Keratinocyte (primary cell): ENCODE measurements around the gene CTNNA2.

ENCODE experiments used
- EZH2 ChIP-seq: IDR thresholded peaks from one replicate; pipeline ENCODE4 v1.6.1; 2012; ENCODE audit warnings: inconsistent platforms, mild to moderate bottlenecking, low read length, moderate library complexity
- TF ChIP-seq, protein P1 (sequence below), 3 experiments: IDR thresholded peaks in 1 of 3; conservative IDR thresholded peaks in 1 of 3; optimal IDR thresholded peaks in 1 of 3; 2 replicates in 2 of 3; 3 replicates in 1 of 3; pipeline versions ENCODE3 to v1.5.1; 2011; ENCODE audit warnings: low read length in 3 of 3, mild to moderate bottlenecking in 3 of 3, moderate library complexity in 2 of 3, control low read depth in 1 of 3, inconsistent platforms in 1 of 3; ENCODE audit not compliant: insufficient read depth in 2 of 3; ENCODE audit errors: extremely low read depth in 1 of 3

DNA sequence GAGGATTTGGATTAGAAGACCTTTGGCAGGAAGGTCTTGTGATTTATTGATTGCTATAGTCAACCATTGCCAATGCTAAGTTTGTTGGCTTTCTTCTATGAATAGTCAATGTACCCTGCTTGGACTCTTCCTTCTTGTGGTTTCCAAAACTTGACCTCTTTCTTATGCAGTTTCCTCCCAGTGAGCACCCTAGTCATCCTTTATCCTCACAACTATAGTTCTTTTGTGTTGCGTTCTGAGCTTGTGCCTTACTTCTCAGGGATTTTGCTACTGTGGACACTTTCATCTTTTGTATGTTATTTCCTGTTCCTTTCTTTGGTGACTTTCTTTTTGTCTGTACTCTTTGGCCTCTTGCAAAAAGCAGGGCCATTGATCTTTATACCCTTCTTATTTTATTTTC, 623.5 kb downstream of the CTNNA2 start:
- TF ChIP-seq, protein P1, sequence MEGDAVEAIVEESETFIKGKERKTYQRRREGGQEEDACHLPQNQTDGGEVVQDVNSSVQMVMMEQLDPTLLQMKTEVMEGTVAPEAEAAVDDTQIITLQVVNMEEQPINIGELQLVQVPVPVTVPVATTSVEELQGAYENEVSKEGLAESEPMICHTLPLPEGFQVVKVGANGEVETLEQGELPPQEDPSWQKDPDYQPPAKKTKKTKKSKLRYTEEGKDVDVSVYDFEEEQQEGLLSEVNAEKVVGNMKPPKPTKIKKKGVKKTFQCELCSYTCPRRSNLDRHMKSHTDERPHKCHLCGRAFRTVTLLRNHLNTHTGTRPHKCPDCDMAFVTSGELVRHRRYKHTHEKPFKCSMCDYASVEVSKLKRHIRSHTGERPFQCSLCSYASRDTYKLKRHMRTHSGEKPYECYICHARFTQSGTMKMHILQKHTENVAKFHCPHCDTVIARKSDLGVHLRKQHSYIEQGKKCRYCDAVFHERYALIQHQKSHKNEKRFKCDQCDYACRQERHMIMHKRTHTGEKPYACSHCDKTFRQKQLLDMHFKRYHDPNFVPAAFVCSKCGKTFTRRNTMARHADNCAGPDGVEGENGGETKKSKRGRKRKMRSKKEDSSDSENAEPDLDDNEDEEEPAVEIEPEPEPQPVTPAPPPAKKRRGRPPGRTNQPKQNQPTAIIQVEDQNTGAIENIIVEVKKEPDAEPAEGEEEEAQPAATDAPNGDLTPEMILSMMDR (optimal IDR thresholded peaks at IDR 0.05 in 1 of 3, IDR thresholded peaks at IDR 0.05 in 1 of 3, conservative IDR thresholded peaks at IDR 0.05 in 1 of 3; ENCODE audit: extremely low read depth in 1 of 3, insufficient read depth in 2 of 3, low read length in 3 of 3), result no peak
- no peak for TF ChIP-seq EZH2
